GM12892 (cell line): ENCODE results near the gene ADGRL3.

Experiments
- POLR2A ChIP-seq: IDR thresholded peaks from 2 replicates; pipeline ENCODE4 v1.6.1; 2011; ENCODE audit warnings: low read depth, low read length, control low read depth
- POLR2AphosphoS5 ChIP-seq: IDR thresholded peaks from 2 replicates; pipeline ENCODE4 v1.6.1; 2011; ENCODE audit warnings: low read depth, low read length, control low read depth
- TAF1 ChIP-seq: IDR thresholded peaks from 2 replicates; pipeline ENCODE4 v1.6.1; 2011; ENCODE audit warnings: low read depth, mild to moderate bottlenecking, control low read depth, low read length, borderline replicate concordance

DNA sequence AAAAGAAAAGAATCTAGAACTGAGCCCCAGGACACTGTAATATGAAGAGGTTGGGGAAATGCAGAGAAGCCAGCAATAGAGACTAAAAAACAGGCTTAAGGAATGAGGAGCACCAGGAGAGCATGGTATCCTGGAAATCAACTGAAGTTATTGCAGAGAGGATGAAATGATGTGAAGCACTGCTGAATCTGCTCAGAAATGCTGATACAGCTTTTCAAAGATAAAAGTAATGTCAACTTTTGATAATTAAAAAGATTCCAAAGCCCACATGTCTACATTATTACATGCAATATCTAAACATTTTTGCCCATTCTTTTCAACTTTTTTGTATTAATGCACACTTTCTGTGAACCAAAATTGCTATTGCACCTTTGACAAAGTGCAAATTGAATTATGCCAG is 718.4 kb downstream of the ADGRL3 start:
- TF ChIP-seq TAF1 (no peak), POLR2A (no peak), POLR2AphosphoS5 (no peak)
